ENCODE measurements around the gene CYB561.
"Not testable (repeated sequence)": the region's sequence is repeated elsewhere in the genome, so short reads cannot be mapped to it uniquely, and the experiment has no call there.

Gene CYB561

GRCh38 chr17:63476459-63476853 is 30.4 kb upstream of the CYB561 start:
- POLR2A ChIA-PET (ENCODE audit: low non-redundant PET) = interaction anchor here (0.6 kb wide), 1 partner anchor 41 kb away, joined by 3 read pairs; no protein-coding TSS in a partner anchor
- CTCF ChIA-PET = interaction anchor here (1.0 to 4.4 kb wide), 2 partner anchors 41 to 51 kb away, joined by 3 to 60 read pairs; no protein-coding TSS in a partner anchor
- no peak for DNase-seq (ENCODE audit: low spot score)
- H3K27ac ChIP-seq = no peak overlapping the region
- no peak for TF ChIP-seq CTCF (conservative IDR thresholded peaks at IDR 0.05; ENCODE audit: low read depth)

GRCh38 chr17:63475491-63476412 is 29.6 kb upstream of the CYB561 start:
- no peak for DNase-seq (ENCODE audit: low spot score)
- POLR2A ChIA-PET (ENCODE audit: low non-redundant PET) = no interaction called here
- TF ChIP-seq CTCF (conservative IDR thresholded peaks at IDR 0.05; ENCODE audit: low read depth) = no peak
- CTCF ChIA-PET = interaction anchor here (1.0 to 4.4 kb wide), 2 partner anchors 40 to 50 kb away, joined by 3 to 60 read pairs; no protein-coding TSS in a partner anchor
- no peak overlapping the region for H3K27ac ChIP-seq

GRCh38 chr17:63474586-63475460 is 28.7 kb upstream of the CYB561 start:
- no peak overlapping the region for H3K27ac ChIP-seq
- ChIA-PET CTCF (no interaction called here), POLR2A (ENCODE audit: low non-redundant PET) (no interaction called here)
- no peak for TF ChIP-seq CTCF (conservative IDR thresholded peaks at IDR 0.05; ENCODE audit: low read depth)
- no peak for DNase-seq (ENCODE audit: low spot score)

GRCh38 chr17:63474174-63474573 is 28.1 kb upstream of the CYB561 start:
- no peak for DNase-seq (ENCODE audit: low spot score)
- H3K27ac ChIP-seq = no peak overlapping the region
- POLR2A ChIA-PET (ENCODE audit: low non-redundant PET) = no interaction called here
- CTCF ChIA-PET = no interaction called here
- TF ChIP-seq CTCF (conservative IDR thresholded peaks at IDR 0.05; ENCODE audit: low read depth) = no peak

- CTCF ChIA-PET = interaction anchor here (0.6 to 0.8 kb wide), 2 partner anchors 31 to 33 kb away, joined by 3 to 4 read pairs; no protein-coding TSS in a partner anchor
- POLR2A ChIA-PET (ENCODE audit: low non-redundant PET); DNase-seq (ENCODE audit: low spot score); H3K27ac ChIP-seq: not testable (repeated sequence)
Observed at GRCh38 chr17:63468099-63468498, 22.0 kb upstream of the CYB561 start.

GRCh38 chr17:63464691-63465236 is 18.7 kb upstream of the CYB561 start:
- CTCF ChIA-PET = interaction anchor here (0.6 kb wide), 1 partner anchor 521 kb away, joined by 4 read pairs; no protein-coding TSS in a partner anchor
- no peak overlapping the region for H3K27ac ChIP-seq
- no peak for DNase-seq (ENCODE audit: low spot score)
- POLR2A ChIA-PET (ENCODE audit: low non-redundant PET) = no interaction called here
- no peak for TF ChIP-seq CTCF (conservative IDR thresholded peaks at IDR 0.05; ENCODE audit: low read depth)

Data from RWPE1 (cell line).